Natural killer cell (primary cell): ENCODE results near the gene FAM13B. TPM values are rescaled to one million over a fixed set of nuclear protein-coding genes. Genes with fewer than 3 reads are reported as not detected.

ENCODE experiments used
- ATAC-seq, 3 donors: fragments of 150-1000 bp in 2 of 3; fragments of 200-7000 bp in 1 of 3; cut with Tn5 transposase; 1 replicate in 1 of 3; 2 replicates in 2 of 3; pipeline ENCODE4 v1.10.0; 2021; ENCODE audit warnings: mild to moderate bottlenecking in 2 of 3, moderate library complexity in 2 of 3
- DNase-seq, 2 donors: peaks; one replicate each; pipeline versions ENCODE4 v3.0.0 to v3.0.0-alpha.2; 2013 to 2021; ENCODE audit warnings: mixed read lengths in 1 of 2
- H3K27ac ChIP-seq: one replicate; pipeline ENCODE4 v1.5.1; 2013; ENCODE audit warnings: mild to moderate bottlenecking, low read length
- H3K27me3 ChIP-seq: one replicate; pipeline ENCODE4 v1.6.1; 2013; ENCODE audit warnings: low read length; ENCODE audit not compliant: control insufficient read depth, insufficient read depth
- H3K36me3 ChIP-seq: one replicate; pipeline ENCODE4 v1.6.1; 2013; ENCODE audit warnings: low read length; ENCODE audit not compliant: control insufficient read depth, insufficient read depth
- H3K4me1 ChIP-seq: one replicate; pipeline ENCODE4 v1.6.1; 2013; ENCODE audit warnings: low read length; ENCODE audit not compliant: control insufficient read depth, insufficient read depth
- H3K4me3 ChIP-seq: one replicate; pipeline ENCODE4 v1.5.1; 2013; ENCODE audit warnings: low read length
- H3K9me3 ChIP-seq: one replicate; pipeline ENCODE4 v1.6.1; 2013; ENCODE audit warnings: low read length; ENCODE audit not compliant: control insufficient read depth, insufficient read depth
- H3K27ac Mint-ChIP-seq, 2 donors: one replicate each; pipeline ENCODE4 v1.8.0; 2022; ENCODE audit warnings: mild to moderate bottlenecking in 2 of 2, mixed read lengths in 2 of 2, moderate library complexity in 1 of 2
- H3K27me3 Mint-ChIP-seq, 2 donors: one replicate each; pipeline ENCODE4 v1.8.0; 2022; ENCODE audit warnings: low read depth in 2 of 2, mixed read lengths in 2 of 2
- H3K36me3 Mint-ChIP-seq: one replicate; pipeline ENCODE4 v1.8.0; 2022; ENCODE audit warnings: mixed read lengths
- H3K4me1 Mint-ChIP-seq, 2 donors: one replicate each; pipeline ENCODE4 v1.8.0; 2022; ENCODE audit warnings: mixed read lengths in 2 of 2
- H3K4me3 Mint-ChIP-seq: one replicate; pipeline ENCODE4 v1.8.0; 2022; ENCODE audit warnings: mild to moderate bottlenecking, moderate library complexity, mixed read lengths
- H3K9me3 Mint-ChIP-seq, 2 donors: one replicate each; pipeline ENCODE4 v1.8.0; 2022; ENCODE audit warnings: mixed read lengths in 2 of 2
- CTCF ChIP-seq: fragments of 200-600 bp; IDR thresholded peaks from one replicate; pipeline ENCODE4 v1.8.0; 2022; ENCODE audit warnings: antibody characterized with exemption
- WGBS: methylation state at CpG from one replicate; pipeline ENCODE4 v1.1.7; 2013; ENCODE audit warnings: missing lambda C conversion rate; ENCODE audit not compliant: insufficient coverage; 5-methylcytosine and 5-hydroxymethylcytosine counted together
- intact Hi-C: fragments of 100-400 bp; cut with micrococcal nuclease; formaldehyde crosslinking; loops from one replicate; pipeline ENCODE4 v1.14.2; 2022
- total RNA-seq, 4 donors: library from RNA; stranded (reverse); fragments of 120-200 nt in 1 of 4; gene quantifications; one replicate each; pipeline versions ENCODE4 v1.2.3 to v1.2.4, GENCODE V29; 2013 to 2022

The FAM13B gene
- total RNA-seq = 10 to 100 TPM; 58.8 to 74.4 (median 67.4) TPM
- total RNA-seq (2013) = 84.1 TPM

GRCh38 chr5:138032572-138033385 lies at the start of gene FAM13B:
Gene FAM13B (minus strand): TSS chr5:138033079. CDS start chr5:138019111, 13,968 bp downstream.
- Histone ChIP-seq H3K36me3 (no peaks in the 10 kb centered on the region), H3K9me3 (no peaks in the 10 kb centered on the region), H3K4me3 (peak within 1 kb of the TSS; percentile 99), H3K4me1 (peaks cover 33% of the 10 kb centered on the region), H3K27me3 (no peaks in the 10 kb centered on the region), H3K27ac (peak within 1 kb of the TSS; percentile 100)
- intact Hi-C loops = loop anchor here (2.0 kb wide), 1 partner anchor 280 kb away; no protein-coding TSS in a partner anchor
- no peaks in the 10 kb centered on the region for H3K9me3 Mint-ChIP-seq
- H3K4me1 Mint-ChIP-seq = peaks cover 53 to 56% of the 10 kb centered on the region in 2 donors
- ATAC-seq (peak; percentile 77 to 91 (median 84)), DNase-seq (peak; percentile 70 to 88)
- H3K27me3 Mint-ChIP-seq = no peaks in the 10 kb centered on the region
- peak within 1 kb of the TSS; percentile 96 to 97 for H3K27ac Mint-ChIP-seq
- H3K4me3 Mint-ChIP-seq = peak within 1 kb of the TSS; percentile 95
- under 1% methylated on average over 73 of the region's 81 CpGs for WGBS
- peak; percentile 0 for TF ChIP-seq CTCF
- no peaks in the 10 kb centered on the region for H3K36me3 Mint-ChIP-seq

- DNase-seq = peak in 1 of 2 donors; percentile 11
These were observed 49.2 kb upstream of the FAM13B start for GRCh38 chr5:138082033-138082432.

GRCh38 chr5:138078006-138078643 lies 45.2 kb upstream of the FAM13B start:
- no peaks in the 10 kb centered on the region for H3K9me3 ChIP-seq
- Mint-ChIP-seq H3K36me3 (no peaks in the 10 kb centered on the region), H3K27ac (no peak overlapping the region), H3K4me3 (no peak overlapping the region), H3K27me3 (peaks cover 0 to 10% of the 10 kb centered on the region in 2 donors), H3K4me1 (no peaks in the 10 kb centered on the region), H3K9me3 (no peaks in the 10 kb centered on the region)
- H3K27ac ChIP-seq = no peak overlapping the region
- ATAC-seq (no peak), DNase-seq (no peak)
- intact Hi-C loops = no loop called here
- no peak for TF ChIP-seq CTCF
- no peak overlapping the region for H3K4me3 ChIP-seq
- H3K4me1 ChIP-seq = no peaks in the 10 kb centered on the region
- WGBS = 92% methylated on average over 1 of the region's 1 CpG
- no peaks in the 10 kb centered on the region for H3K27me3 ChIP-seq
- H3K36me3 ChIP-seq = no peaks in the 10 kb centered on the region

More at GRCh38 chr5:138082033-138082432, 49.2 kb upstream of the FAM13B start:
- Mint-ChIP-seq H3K4me3 (no peak overlapping the region), H3K36me3 (no peaks in the 10 kb centered on the region), H3K27me3 (peaks cover 0 to 3% of the 10 kb centered on the region in 2 donors), H3K9me3 (no peaks in the 10 kb centered on the region), H3K27ac (no peak overlapping the region), H3K4me1 (no peaks in the 10 kb centered on the region)
- Histone ChIP-seq H3K27me3 (no peaks in the 10 kb centered on the region), H3K4me1 (no peaks in the 10 kb centered on the region), H3K4me3 (no peak overlapping the region), H3K27ac (no peak overlapping the region), H3K36me3 (no peaks in the 10 kb centered on the region), H3K9me3 (no peaks in the 10 kb centered on the region)
- intact Hi-C loops = no loop called here
- ATAC-seq = no peak
- WGBS = 89% methylated on average over 4 of the region's 4 CpGs
- no peak for TF ChIP-seq CTCF
